HT1080 (cell line): ENCODE measurements around the gene LMO7. TPM values are rescaled to one million over a fixed set of nuclear protein-coding genes. Genes with fewer than 3 reads are reported as not detected.
"Not testable (repeated sequence)": the region's sequence is repeated elsewhere in the genome, so short reads cannot be mapped to it uniquely, and the experiment has no call there.

Experiments
- DNase-seq: peaks from one replicate; pipeline ENCODE4 v3.0.0-alpha.2; 2015; ENCODE audit warnings: low read depth
- total RNA-seq: library from RNA; depleted of rRNA; stranded (reverse); fragments of >200 nt; shearing (Covaris generic); gene quantifications from 2 replicates; pipeline ENCODE4 v1.2.3, GENCODE V29; 2014

The LMO7 gene
- total RNA-seq, 1 experiment from 2014 or later = 58.1 TPM

GRCh38 chr13:75740031-75740430, 103.9 kb downstream of the LMO7 start:
- no peak for DNase-seq

GRCh38 chr13:75743072-75743471, 106.9 kb downstream of the LMO7 start:
- DNase-seq = not testable (repeated sequence)

DNA sequence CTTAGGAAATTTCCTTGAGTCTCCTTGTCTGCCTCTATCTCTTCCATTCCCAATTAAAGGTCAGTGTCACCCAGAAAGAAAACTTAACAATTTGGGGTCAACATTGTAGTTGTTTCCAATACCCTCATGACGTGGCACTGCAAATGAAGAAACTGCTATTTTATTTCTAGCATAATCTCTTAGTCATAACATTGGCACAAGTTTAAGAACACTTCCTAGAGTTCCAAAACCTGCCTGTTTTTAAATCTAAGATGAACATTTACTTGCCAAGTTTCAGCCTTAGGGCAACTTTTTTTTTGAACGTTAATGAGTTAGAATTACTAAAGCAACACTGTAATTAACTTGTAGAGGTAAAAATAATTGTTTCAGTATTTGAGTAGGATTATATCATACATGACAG, 108.0 kb downstream of the LMO7 start:
- no peak for DNase-seq

DNA sequence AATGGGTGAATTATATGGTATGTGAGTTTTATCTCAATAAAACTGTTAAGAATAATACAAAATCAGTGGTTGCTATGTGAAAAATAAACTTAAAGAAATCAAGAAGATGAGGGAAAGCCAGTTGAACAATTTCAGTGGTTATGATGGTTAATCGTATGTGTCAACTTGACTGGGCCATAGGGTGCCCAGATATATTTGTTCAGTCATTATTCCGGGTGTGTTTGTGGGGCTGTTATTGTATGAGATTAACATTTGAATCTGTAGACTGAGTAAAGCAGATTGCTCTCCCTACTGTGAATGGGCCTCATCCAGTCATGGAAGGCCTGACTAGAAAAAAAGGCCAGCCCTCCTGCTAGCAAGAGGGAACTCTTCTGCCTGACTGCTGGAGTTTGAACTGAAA, 109.3 kb downstream of the LMO7 start:
- DNase-seq = no peak

DNA sequence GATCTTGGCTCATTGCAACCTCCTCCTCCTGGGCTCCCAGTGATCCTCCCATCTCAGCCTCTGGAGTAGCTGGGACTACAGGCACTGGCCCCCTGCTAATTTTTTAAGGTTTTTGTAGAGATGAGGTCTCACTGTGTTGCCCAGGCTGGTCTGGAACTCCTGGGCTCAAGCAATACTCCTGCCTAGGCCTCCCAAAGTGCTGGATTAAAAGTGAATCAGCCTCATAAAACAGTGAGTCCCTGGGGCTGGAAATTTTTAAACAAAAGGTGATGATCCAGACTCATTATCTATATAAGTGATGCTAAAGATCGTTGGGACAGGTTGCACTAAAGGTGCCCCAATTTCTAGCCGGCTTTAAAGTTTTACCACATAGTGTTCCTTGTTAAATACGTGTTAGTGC, 112.7 kb downstream of the LMO7 start:
- DNase-seq = no peak

DNA sequence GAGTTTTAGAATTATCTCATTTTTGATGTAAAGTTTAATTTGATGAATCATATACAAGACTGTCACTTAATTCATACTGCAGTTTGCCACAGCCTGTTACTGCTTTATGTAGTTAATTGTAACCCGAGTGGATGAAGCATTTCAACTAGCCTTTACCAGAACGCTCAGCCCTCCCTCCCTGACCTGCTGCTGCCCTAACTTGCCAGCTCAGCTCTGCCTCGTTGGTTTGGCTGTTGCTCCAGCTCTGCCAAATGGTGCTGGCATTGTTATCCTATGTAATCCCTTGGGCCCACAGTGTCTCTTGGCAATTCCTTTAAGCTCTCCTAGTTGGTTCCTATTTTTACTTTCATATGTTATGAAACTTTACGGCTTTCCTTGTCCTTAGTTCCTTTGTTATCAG, 113.3 kb downstream of the LMO7 start:
- DNase-seq = peak; percentile 35

DNA sequence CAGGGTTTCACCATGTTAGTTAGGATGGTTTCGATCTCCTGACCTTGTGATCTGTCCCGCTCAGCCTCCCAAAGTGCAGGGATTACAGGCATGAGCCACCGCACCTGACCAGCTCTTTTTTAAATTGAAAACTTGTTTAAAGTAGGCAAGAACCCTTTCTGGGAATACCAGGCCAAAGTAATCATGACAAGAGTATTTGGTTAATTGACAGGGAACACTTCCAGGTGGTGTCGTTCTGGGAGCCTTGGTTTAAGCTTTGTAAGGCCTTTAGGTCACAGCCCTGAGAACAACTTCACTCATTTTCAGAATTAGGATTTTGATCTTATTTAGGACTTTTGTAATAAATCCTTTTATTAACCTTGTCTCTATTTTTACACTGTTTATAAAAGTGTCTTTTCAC, 115.2 kb downstream of the LMO7 start:
- no peak for DNase-seq

DNA sequence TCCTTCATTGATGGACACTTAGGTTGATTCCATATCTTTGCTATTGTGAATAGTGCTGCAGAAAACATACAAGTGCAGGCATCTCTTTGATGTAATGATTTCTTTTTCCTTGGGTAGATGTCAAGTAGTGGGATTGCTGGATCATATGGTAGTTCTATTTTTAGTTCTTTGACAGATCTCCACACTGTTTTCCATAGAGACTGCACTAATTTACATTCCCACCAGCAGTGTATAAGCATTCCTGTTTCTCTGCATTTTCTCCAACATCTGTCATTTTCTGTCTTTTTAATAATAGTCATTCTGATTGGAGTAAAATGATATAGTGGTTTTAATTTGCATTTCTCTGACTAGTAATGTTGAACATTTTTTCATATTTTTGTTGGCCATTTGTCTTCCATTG, 116.7 kb downstream of the LMO7 start:
- DNase-seq = no peak

DNA sequence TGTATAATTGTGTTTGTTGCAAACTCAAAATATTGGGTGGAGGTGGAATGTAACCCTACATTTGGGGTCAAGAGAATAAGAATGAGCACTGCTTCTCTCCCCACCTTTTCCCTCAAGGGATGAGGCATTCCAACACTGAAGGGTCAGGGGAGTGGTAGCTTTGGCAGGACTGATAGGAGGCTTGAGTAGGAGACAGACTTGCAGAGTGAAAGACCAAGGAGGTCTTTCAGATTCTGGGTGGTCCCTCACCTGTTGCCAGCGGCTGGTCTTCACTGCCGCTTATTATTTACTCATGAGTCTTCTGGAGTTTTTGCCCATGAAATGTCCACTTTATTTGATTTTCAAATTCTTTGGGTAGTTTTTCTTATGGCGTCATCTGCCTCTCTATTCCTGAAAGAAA, 118.8 kb downstream of the LMO7 start:
- no peak for DNase-seq

- DNase-seq = no peak
Observed at GRCh38 chr13:75757336-75757735, 121.2 kb downstream of the LMO7 start.

- no peak for DNase-seq
Observed at GRCh38 chr13:75759531-75759930, 123.4 kb downstream of the LMO7 start.

DNA sequence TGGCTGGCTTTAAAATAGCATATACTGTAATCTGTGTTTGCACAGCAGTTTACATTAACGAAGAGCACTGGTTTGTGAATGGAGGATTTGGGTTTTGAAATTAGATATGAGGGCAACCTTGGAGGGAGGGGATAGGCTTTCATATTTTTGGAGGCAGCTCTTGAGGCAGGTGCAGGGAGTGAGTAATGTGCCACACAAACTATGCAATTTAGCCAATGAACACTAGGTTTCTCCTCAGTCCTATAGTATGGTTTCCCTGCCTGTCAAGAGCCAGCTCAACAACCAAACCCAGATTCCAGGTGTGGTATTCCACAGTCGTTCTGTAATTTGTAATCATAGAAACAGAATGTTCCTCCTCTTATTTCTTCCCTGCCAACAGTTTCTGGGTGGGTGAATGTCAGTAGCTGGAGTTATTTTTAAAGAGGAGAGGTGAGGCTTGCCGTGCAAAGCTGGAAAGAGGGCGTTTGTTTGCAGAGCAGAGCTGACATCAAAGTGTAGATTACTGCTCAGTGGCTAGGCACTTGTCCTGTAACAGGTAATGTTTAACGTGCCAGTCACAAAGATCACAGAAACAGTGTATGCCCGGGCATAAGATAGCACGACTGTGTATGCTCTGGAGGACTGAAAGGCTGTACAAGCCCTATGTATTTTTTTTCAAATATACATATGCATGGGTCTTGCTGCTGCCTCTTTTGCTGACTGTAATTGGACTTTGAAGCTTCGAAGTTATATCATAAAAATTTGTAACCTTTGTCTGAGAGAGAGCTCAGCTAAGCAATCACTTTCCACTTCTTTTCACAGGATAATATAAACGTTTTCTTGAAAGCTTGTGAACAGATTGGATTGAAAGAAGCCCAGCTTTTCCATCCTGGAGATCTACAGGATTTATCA, 124.2 kb downstream of the LMO7 start:
- peak; percentile 12 for DNase-seq

DNA sequence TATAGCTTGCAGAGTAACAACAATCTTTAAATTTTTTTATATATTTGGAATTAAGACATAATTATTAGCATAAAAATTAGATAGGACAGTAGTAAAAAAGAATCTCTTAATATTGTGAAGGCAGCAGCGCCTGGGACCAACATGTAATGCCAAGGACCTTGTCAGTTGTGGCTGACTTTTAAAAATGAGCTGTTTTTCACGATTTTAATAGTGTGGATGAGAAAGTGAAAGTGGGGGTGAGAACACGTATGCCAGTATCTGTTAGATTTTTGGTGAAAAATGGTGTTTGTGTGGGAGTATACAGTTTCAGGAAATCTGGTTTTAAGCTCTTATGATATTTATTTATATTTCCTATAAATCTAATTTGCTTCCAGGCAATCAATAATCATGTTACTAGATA, 125.2 kb downstream of the LMO7 start:
- DNase-seq = no peak

DNA sequence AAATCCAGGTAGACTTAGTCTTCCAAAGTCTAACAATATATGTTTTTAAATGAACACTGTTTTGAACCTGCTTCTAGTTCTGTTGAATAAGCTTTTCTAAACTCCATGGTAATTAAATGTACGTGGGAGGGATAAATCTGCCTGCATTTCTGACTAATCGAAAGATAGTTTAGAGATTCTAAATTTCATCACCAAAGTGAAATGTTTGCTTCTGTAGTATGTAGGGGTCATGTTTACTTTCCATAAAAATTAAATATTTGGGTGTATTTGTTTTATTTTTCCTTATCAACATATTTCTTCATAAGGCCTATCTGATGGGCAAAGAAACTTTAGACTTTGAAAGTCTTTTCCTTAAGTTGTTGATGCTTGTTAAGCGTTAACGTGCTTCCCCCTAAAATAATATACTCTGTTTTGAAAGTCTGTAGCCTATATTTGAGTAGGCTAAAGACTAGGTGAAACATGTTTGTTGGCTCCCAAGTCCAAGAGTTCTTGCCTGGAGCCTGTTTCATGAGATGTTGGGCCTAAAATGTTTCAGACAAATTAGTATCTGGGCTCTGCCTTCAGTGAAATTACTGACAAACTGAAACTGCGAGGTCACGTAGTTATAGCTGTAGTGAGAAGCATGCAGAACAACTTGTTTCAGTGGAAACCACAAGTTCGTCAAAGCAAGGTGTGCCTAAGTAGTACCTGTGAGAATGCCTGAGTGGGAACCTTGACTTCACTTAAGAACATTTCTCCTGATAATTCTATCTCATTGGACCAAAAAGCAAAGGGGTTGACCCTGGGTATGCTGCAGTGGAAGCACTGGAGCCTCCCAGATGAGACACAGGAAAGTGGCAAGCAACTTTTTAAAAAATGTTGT, 126.2 kb downstream of the LMO7 start:
- no peak for DNase-seq

DNA sequence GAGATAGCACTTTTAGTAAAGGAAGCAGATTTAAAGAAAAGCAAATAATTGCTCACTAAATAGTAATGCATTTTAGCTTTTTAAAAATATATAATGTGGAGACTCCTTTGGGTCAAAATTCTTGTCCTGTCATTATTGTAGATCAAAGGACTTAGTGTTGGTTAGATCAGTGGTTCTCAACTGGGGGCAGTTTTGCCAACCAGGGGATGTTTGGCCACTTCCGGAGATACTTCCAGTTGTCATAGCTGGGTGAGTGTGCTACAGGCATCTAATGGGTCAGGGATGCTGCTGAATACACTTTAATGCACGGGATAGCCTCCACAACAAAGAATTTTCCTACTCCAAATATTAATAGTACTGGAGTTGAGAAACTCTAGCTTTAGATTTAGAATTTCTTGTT, 126.8 kb downstream of the LMO7 start:
- DNase-seq = no peak

- no peak for DNase-seq
Observed at GRCh38 chr13:75763512-75763911, 127.4 kb downstream of the LMO7 start.

- no peak for DNase-seq
Observed at GRCh38 chr13:75764251-75764925, 128.3 kb downstream of the LMO7 start.

GRCh38 chr13:75764926-75765310, 128.8 kb downstream of the LMO7 start:
- DNase-seq = no peak

- DNase-seq = no peak
Observed at GRCh38 chr13:75766636-75767035, 130.5 kb downstream of the LMO7 start.

DNA sequence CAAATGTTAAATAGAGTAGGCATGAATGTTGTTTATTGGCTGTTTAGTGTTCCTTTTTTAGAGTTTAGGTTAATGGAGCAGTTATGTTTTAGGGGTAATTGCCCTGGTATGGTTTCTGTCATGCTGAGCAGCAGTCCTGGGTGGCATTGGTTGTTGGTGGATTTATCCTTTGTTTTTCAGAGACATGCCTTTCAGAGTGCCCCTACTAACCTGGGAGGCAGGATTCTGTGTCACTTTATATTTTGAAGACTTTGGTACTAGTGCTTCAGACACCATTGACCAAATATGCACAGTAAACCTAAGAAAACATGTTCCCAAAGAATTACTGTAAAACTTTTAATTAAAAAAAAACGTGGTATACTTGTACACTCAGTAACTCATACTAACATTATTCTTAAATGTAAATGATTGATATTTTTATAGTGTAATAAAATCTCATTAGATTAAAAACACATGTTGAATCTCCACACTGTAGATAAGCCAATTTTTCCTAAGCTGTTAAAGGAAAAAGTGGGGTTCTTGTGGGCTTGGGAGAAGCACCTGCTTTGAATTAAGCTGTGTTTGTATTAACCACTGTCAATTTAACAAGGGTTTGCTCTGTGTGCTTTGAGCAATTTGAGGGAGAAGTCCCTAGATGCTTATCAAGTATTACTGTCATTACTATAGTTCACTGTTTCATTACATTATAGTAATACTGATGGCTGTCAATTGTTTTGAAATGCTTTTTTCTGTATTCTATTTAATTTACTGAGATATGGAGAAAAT, 133.2 kb downstream of the LMO7 start:
- no peak for DNase-seq

DNA sequence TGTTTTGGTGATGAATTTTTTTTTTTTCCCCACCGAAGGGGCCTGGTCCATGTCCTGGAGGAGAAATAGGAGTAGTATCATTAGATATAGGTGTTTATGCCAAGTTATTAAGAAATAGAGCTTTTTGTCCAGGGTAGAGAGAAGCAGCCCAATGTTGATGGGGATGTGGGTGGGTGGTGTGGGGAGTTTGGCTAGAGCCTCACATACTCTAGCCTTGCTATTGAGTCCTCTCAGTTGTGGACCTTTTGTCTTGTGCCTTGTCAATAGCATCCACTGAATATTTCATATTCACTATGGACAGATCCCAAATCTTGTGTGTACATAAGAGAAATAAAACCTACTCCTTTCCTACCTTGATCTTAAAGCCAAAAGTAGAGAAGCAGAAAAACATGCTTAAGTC, 134.0 kb downstream of the LMO7 start:
- no peak for DNase-seq
